ENCODE measurements around the gene RHBDF1. TPM values are rescaled to one million over a fixed set of nuclear protein-coding genes. Genes with fewer than 3 reads are reported as not detected.
"Not testable (repeated sequence)": the region's sequence is repeated elsewhere in the genome, so short reads cannot be mapped to it uniquely, and the experiment has no call there.

RHBDF1 gene
- total RNA-seq, 1 donor from 2014 or later = 55.5 TPM

DNA sequence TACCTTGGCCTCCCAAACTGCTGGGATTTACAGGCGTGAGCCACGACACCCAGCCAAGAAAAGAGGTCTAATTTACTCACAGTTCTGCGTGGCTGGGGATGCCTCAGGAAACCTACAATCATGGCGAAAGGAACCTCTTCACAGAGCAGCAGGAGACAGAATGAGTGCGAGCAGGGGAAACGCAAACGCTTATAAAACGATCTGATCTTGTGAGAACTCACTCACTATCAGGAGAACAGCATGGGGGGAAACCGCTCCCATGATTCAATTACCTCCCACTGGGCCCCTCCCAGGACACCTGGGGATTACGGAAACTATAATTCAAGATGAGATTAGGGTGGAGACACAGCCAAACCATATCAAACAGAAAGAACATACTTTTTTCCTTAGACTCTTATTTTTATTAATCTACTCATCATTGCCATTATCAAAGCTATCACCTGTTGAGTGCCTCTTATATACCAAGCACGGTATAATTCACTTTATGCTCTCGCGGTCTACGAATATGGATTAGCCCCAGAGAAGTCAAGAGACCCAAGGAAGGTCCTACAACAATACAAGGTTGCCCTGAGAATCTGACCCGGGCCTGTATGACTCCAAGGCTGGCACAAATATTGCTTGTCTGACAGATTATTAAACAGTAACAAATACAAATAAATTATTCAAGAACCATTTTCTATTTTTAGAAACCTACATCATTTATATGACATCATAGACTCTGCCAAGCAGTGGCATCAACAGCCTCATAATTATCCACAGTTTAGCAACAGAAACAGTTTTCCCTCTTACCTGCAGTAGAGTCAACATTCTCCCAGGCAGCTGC lies 21.5 kb downstream of the RHBDF1 start:
- Histone ChIP-seq H3K79me2 (ENCODE audit: insufficient read depth, low read length) (peaks cover 20% of the 10 kb centered on the region), H3K9me3 (ENCODE audit: insufficient read depth, low read depth, low read length) (no peaks in the 10 kb centered on the region), H3K27ac (ENCODE audit: low read depth, low read length) (no peak overlapping the region), H4K20me1 (ENCODE audit: insufficient read depth, low read length) (peaks cover 12% of the 10 kb centered on the region), H3K4me2 (ENCODE audit: low read length) (peak overlapping the region; percentile 30), H3K4me1 (ENCODE audit: insufficient read depth, low read length) (peaks cover 8% of the 10 kb centered on the region), H2AFZ (ENCODE audit: low read depth, low read length) (no peak overlapping the region), H3K4me3 (ENCODE audit: insufficient read depth, low read depth, low read length) (no peak overlapping the region), H3K27me3 (ENCODE audit: insufficient read depth, low read length) (no peaks in the 10 kb centered on the region), H3K9ac (ENCODE audit: low read length) (no peak overlapping the region), H3K36me3 (ENCODE audit: insufficient read depth, low read length) (peaks cover 12% of the 10 kb centered on the region)
- no peaks in the 10 kb centered on the region for H3K27me3 Mint-ChIP-seq (ENCODE audit: low read depth, unreplicated experiment)
- peaks cover 12% of the 10 kb centered on the region for H3K36me3 Mint-ChIP-seq (ENCODE audit: low read depth, unreplicated experiment)
- no peak for DNase-seq (ENCODE audit: low read depth)
- H3K4me3 Mint-ChIP-seq (ENCODE audit: unreplicated experiment) = peak overlapping the region; percentile 71
- no peak for FAIRE-seq
- no peak overlapping the region for H3K27ac Mint-ChIP-seq (ENCODE audit: unreplicated experiment)
- H3K4me1 Mint-ChIP-seq (ENCODE audit: low read depth, unreplicated experiment) = peaks cover 7% of the 10 kb centered on the region
- no peaks in the 10 kb centered on the region for H3K9me3 Mint-ChIP-seq (ENCODE audit: unreplicated experiment)
- TF ChIP-seq EZH2 (IDR thresholded peaks at IDR 0.05; ENCODE audit: insufficient read depth, low read length) = no peak
- TF ChIP-seq, protein P1, sequence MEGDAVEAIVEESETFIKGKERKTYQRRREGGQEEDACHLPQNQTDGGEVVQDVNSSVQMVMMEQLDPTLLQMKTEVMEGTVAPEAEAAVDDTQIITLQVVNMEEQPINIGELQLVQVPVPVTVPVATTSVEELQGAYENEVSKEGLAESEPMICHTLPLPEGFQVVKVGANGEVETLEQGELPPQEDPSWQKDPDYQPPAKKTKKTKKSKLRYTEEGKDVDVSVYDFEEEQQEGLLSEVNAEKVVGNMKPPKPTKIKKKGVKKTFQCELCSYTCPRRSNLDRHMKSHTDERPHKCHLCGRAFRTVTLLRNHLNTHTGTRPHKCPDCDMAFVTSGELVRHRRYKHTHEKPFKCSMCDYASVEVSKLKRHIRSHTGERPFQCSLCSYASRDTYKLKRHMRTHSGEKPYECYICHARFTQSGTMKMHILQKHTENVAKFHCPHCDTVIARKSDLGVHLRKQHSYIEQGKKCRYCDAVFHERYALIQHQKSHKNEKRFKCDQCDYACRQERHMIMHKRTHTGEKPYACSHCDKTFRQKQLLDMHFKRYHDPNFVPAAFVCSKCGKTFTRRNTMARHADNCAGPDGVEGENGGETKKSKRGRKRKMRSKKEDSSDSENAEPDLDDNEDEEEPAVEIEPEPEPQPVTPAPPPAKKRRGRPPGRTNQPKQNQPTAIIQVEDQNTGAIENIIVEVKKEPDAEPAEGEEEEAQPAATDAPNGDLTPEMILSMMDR (IDR thresholded peaks at IDR 0.05; ENCODE audit: insufficient read depth, low read depth, low read length) = no peak

DNA sequence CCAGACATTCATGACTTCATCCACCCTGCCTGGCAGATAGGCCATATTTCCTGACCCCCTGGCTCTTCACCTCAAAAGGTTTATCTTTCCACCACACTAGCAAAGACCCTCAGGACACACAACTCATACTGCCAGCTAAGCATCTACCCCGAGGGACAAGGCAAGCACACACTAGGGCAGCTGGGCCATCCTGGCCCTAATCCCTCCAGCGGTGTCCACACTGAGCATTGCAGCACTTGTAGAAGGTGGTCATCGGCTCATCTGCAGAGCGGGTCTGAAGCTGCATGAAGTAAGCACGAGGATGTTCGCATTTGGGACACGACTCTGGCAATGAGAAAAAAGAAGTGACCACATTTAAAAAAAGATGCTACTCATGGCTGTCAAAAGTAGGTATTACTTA lies 25.2 kb downstream of the RHBDF1 start:
- Histone ChIP-seq H3K27ac (ENCODE audit: low read depth, low read length) (no peak overlapping the region), H3K9me3 (ENCODE audit: insufficient read depth, low read depth, low read length) (no peaks in the 10 kb centered on the region), H3K4me2 (ENCODE audit: low read length) (no peak overlapping the region), H4K20me1 (ENCODE audit: insufficient read depth, low read length) (peaks cover 3% of the 10 kb centered on the region), H3K79me2 (ENCODE audit: insufficient read depth, low read length) (peaks cover 11% of the 10 kb centered on the region), H3K4me1 (ENCODE audit: insufficient read depth, low read length) (no peaks in the 10 kb centered on the region), H3K27me3 (ENCODE audit: insufficient read depth, low read length) (no peaks in the 10 kb centered on the region), H3K9ac (ENCODE audit: low read length) (no peak overlapping the region), H2AFZ (ENCODE audit: low read depth, low read length) (no peak overlapping the region), H3K36me3 (ENCODE audit: insufficient read depth, low read length) (peaks cover 12% of the 10 kb centered on the region), H3K4me3 (ENCODE audit: insufficient read depth, low read depth, low read length) (no peak overlapping the region)
- DNase-seq (ENCODE audit: low read depth) = no peak
- TF ChIP-seq EZH2 (IDR thresholded peaks at IDR 0.05; ENCODE audit: insufficient read depth, low read length) = no peak
- TF ChIP-seq, protein P1 (IDR thresholded peaks at IDR 0.05; ENCODE audit: insufficient read depth, low read depth, low read length) = no peak
- peaks cover 24% of the 10 kb centered on the region for H3K36me3 Mint-ChIP-seq (ENCODE audit: low read depth, unreplicated experiment)
- no peak for FAIRE-seq
- H3K27me3 Mint-ChIP-seq (ENCODE audit: low read depth, unreplicated experiment) = no peaks in the 10 kb centered on the region
- H3K4me1 Mint-ChIP-seq (ENCODE audit: low read depth, unreplicated experiment) = peaks cover 7% of the 10 kb centered on the region
- no peaks in the 10 kb centered on the region for H3K9me3 Mint-ChIP-seq (ENCODE audit: unreplicated experiment)
- no peak overlapping the region for H3K4me3 Mint-ChIP-seq (ENCODE audit: unreplicated experiment)
- H3K27ac Mint-ChIP-seq (ENCODE audit: unreplicated experiment) = peak overlapping the region; percentile 91

DNA sequence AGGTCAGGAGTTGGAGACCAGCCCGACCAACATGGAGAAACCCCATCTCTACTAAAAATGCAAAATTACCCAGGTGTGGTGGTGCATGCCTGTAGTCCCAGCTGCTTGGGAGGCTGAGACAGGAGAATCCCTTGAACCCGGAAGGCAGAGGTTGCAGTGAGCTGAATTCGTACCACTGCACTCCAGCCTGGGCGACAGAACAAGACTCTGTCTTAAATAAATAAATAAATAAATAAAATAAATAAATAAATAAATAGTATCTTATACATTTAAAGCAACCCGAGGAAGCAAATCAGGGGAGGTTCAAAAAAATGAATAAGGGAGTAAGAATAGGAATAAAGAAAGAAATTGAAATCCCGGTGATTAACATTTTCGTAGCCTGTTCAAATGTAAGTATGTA lies 25.9 kb downstream of the RHBDF1 start:
- H2AFZ ChIP-seq (ENCODE audit: low read depth, low read length); H3K27ac ChIP-seq (ENCODE audit: low read depth, low read length); H3K4me1 ChIP-seq (ENCODE audit: insufficient read depth, low read length); H3K4me2 ChIP-seq (ENCODE audit: low read length); H3K27ac Mint-ChIP-seq (ENCODE audit: unreplicated experiment); H3K27me3 Mint-ChIP-seq (ENCODE audit: low read depth, unreplicated experiment); H3K27me3 ChIP-seq (ENCODE audit: insufficient read depth, low read length); H3K79me2 ChIP-seq (ENCODE audit: insufficient read depth, low read length); FAIRE-seq; H3K4me1 Mint-ChIP-seq (ENCODE audit: low read depth, unreplicated experiment); H4K20me1 ChIP-seq (ENCODE audit: insufficient read depth, low read length); DNase-seq (ENCODE audit: low read depth); H3K9ac ChIP-seq (ENCODE audit: low read length); H3K4me3 ChIP-seq (ENCODE audit: insufficient read depth, low read depth, low read length); H3K9me3 Mint-ChIP-seq (ENCODE audit: unreplicated experiment); H3K9me3 ChIP-seq (ENCODE audit: insufficient read depth, low read depth, low read length); H3K4me3 Mint-ChIP-seq (ENCODE audit: unreplicated experiment): not testable (repeated sequence)
- peaks cover 28% of the 10 kb centered on the region for H3K36me3 Mint-ChIP-seq (ENCODE audit: low read depth, unreplicated experiment)
- peaks cover 12% of the 10 kb centered on the region for H3K36me3 ChIP-seq (ENCODE audit: insufficient read depth, low read length)
